Activated CD8-positive, alpha-beta memory T cell treated with anti-CD3 and anti-CD28 coated beads, Interleukin-2, amount 10 ng/mL, durations not matched to agents 7 days and 5 days (primary cell): ENCODE measurements around the gene NOL3. TPM values are rescaled to one million over a fixed set of nuclear protein-coding genes. Genes with fewer than 3 reads are reported as not detected.

Experiments used
- ATAC-seq: fragments of 150-1000 bp; cut with Tn5 transposase; one replicate; pipeline ENCODE4 v1.10.0; 2021; ENCODE audit warnings: moderate library complexity
- CTCF ChIA-PET: fragments of 350-600 bp; sonication (Branson Sonifier 250); formaldehyde crosslinking; loops from one replicate; lab custom pipeline; 2021; ENCODE audit warnings: antibody characterized with exemption; lab: Charles Lee
- DNase-seq: peaks from one replicate; pipeline ENCODE4 v3.0.0-alpha.2; 2020
- H3K27ac Mint-ChIP-seq: one replicate; pipeline ENCODE4 v1.8.0; 2021; ENCODE audit warnings: mild to moderate bottlenecking, mixed read lengths
- H3K27me3 Mint-ChIP-seq: one replicate; pipeline ENCODE4 v1.8.0; 2021; ENCODE audit warnings: mixed read lengths
- H3K36me3 Mint-ChIP-seq: one replicate; pipeline ENCODE4 v1.8.0; 2021; ENCODE audit warnings: mild to moderate bottlenecking, mixed read lengths
- H3K4me1 Mint-ChIP-seq: one replicate; pipeline ENCODE4 v1.8.0; 2021; ENCODE audit warnings: mixed read lengths
- H3K4me3 Mint-ChIP-seq: one replicate; pipeline ENCODE4 v1.8.0; 2021; ENCODE audit warnings: mild to moderate bottlenecking, moderate library complexity, mixed read lengths
- H3K9me3 Mint-ChIP-seq: one replicate; pipeline ENCODE4 v1.8.0; 2022; ENCODE audit warnings: low read depth, mixed read lengths
- total RNA-seq, 2 experiments: library from RNA; stranded (reverse); gene quantifications; one replicate each; pipeline ENCODE4 v1.2.3, GENCODE V29; 2021

Gene NOL3
- total RNA-seq, 2 experiments from 2014 or later, result 3.3 to 10.3 TPM

DNA sequence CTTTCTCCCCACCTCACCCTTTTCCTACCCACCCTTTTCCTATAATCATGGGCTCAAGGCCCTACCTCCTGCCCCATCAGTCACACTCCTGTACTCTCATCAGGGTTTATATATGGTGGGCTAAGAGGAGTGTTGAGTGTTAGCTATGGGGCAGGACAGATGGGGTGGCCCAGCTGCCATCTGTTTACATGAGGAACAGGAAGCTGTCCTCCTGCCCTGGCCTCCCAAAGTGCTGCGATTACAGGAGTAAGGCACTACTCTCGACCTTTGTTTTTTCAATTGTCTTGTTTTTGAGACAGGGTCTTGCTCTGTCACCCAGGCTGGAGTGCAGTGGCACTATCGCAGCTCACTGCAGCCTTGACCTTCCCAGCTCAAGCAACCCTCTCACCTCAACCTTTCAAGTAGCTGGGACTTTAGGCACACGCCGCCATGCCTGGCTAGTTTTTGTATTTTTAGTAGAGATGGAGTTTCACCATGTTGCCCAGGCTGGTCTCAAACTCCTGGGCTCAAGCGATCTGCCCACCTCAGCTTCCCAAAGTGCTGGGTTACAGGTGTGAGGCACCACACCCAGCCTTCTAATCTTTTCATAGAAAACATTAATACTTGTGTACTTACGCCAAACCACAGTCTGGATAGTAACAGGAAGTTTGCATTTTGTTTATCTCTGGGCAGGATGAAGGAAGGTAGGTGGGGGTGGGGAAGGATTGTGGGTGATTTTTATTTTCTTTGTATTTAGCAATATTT lies 12.3 kb upstream of the NOL3 start:
- no peak for DNase-seq
- H3K27ac Mint-ChIP-seq, result peak overlapping the region; percentile 97
- ATAC-seq, result no peak
- CTCF ChIA-PET, result interaction anchor here (1.0 to 17.0 kb wide), 20 partner anchors 7 to 214 kb away, joined by 3 to 395 read pairs (median 8); partner anchors contain the start of genes B3GNT9, CES3, MATCAP1 and NOL3
- peaks cover 4% of the 10 kb centered on the region for H3K27me3 Mint-ChIP-seq
- no peaks in the 10 kb centered on the region for H3K9me3 Mint-ChIP-seq
- H3K4me1 Mint-ChIP-seq, result peaks cover 60% of the 10 kb centered on the region
- peak overlapping the region; percentile 92 for H3K4me3 Mint-ChIP-seq
- H3K36me3 Mint-ChIP-seq, result peaks cover 13% of the 10 kb centered on the region

DNA sequence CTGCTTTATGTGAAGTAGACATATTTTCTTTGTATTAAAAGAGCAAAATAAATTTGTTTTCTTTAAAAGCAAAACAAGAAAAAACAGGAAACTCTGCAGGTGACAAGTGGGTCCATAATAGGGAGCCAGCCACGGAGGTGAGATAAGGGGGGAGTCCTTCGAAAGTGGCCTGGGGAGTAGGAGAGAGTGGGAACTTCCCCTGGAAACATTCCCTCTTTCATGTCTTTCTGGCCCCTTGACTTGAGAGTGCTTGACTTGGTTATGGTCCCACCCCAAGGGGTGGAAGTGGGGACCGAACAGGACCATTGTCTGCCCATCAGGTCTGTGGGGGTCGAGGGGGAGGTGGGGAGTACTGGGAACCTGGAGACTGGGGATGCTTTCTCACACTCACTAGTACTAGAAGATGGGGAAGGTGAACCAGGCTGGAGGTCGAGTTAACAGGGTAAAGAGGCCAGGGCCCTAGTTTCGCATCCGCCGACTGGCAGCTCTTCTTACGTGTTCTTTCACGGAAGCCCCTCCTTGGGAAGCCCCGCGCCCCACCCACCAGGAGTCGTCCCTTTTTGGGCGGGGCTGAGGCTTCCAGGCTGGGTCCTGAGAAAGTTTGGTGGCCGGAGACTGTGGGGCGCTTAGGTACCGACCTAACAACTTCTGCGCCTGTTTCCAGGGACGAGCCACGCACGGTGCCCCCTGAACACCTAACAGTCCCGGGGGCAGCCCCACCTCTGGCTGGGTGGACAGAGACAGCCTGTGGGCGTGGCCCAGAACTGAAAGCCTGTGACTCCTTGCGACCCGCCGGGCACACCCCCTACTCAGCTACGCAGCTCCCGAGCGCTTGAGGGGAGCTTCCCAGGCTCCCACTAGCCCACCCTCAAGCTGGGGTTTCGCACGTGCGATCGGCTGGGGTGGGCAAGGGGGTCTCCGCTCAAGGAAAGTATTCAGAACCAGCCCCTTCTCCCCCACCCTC lies 11.4 kb upstream of the NOL3 start:
- H3K9me3 Mint-ChIP-seq, result no peaks in the 10 kb centered on the region
- ATAC-seq (peak; percentile 50), DNase-seq (peak; percentile 93)
- peaks cover 8% of the 10 kb centered on the region for H3K27me3 Mint-ChIP-seq
- peak overlapping the region; percentile 92 for H3K4me3 Mint-ChIP-seq
- CTCF ChIA-PET, result interaction anchor here (0.9 to 17.0 kb wide), 21 partner anchors 8 to 215 kb away, joined by 3 to 395 read pairs (median 5); partner anchors contain the start of genes B3GNT9, CES3, MATCAP1 and NOL3
- H3K27ac Mint-ChIP-seq, result peak overlapping the region; percentile 97
- H3K36me3 Mint-ChIP-seq, result peaks cover 9% of the 10 kb centered on the region
- H3K4me1 Mint-ChIP-seq, result peaks cover 60% of the 10 kb centered on the region

DNA sequence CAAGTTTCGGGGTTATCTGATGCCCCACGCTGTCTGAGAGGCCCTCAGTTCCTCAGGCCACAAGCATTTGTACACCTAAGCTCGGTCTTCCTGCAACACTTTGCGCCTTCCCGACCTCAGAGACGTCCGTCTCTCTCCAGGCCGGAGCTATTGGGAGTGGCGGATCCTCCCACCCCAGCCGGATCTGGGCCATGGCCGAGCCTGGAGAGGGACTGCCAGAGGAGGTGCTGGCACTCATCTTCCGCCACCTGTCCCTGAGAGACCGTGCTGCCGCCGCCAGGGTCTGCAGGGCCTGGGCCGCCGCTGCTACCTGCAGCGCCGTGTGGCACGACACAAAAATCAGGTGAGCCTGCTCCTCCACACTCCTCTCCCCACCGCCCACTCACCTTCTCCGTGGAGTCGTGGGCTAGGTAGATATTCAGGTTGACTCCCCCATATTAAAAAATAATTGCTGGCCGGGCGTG lies 8.7 kb upstream of the NOL3 start:
- Mint-ChIP-seq H3K27ac (no peak overlapping the region), H3K4me1 (peaks cover 60% of the 10 kb centered on the region)

DNA sequence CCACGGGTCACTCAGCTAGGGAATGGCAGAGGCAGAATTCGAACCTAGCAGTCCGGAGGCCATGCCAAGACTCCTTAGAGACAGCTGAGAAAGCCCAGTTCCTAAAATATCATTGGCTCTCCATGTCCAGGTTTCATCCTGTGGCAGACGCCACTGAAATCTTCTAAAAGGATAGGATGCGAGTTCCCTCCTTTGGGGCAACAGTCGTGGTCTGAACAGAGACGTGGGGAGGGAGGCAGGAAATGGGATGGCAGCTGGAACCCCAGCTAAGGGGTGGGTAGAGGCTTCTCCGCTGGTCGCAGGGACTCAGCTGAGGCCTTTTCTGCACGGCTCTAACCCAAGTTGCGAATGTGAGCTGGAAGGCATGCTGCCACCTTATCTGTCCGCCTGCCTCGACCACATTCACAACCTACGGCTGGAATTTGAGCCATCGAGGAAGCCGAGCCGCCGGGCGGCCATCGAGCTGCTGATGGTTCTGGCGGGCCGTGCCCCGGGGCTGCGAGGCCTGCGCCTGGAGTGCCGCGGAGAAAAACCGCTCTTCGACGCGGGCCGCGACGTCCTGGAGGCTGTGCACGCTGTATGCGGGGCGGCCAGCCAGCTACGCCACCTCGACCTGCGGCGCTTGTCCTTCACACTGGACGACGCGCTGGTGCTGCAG lies 7.7 kb upstream of the NOL3 start:
- Mint-ChIP-seq H3K4me3 (no peak overlapping the region), H3K4me1 (peaks cover 53% of the 10 kb centered on the region), H3K27ac (no peak overlapping the region), H3K27me3 (peaks cover 34% of the 10 kb centered on the region), H3K9me3 (no peaks in the 10 kb centered on the region), H3K36me3 (peaks cover 7% of the 10 kb centered on the region)
- no peak for DNase-seq
- CTCF ChIA-PET, result interaction anchor here (0.9 to 17.0 kb wide), 14 partner anchors 7 to 219 kb away, joined by 3 to 395 read pairs (median 4); partner anchors contain the start of genes CES3, FHOD1, MATCAP1 and NOL3
- ATAC-seq, result no peak

More for the DNA sequence above, 8.7 kb upstream of the NOL3 start:
- Mint-ChIP-seq H3K27me3 (peaks cover 26% of the 10 kb centered on the region), H3K4me3 (no peak overlapping the region), H3K36me3 (peaks cover 8% of the 10 kb centered on the region), H3K9me3 (no peaks in the 10 kb centered on the region)
- ATAC-seq (no peak), DNase-seq (no peak)
- CTCF ChIA-PET, result interaction anchor here (1.2 to 17.0 kb wide), 12 partner anchors 8 to 386 kb away, joined by 3 to 395 read pairs (median 6); partner anchors contain the start of genes FHOD1, MATCAP1, NOL3 and RRAD

DNA sequence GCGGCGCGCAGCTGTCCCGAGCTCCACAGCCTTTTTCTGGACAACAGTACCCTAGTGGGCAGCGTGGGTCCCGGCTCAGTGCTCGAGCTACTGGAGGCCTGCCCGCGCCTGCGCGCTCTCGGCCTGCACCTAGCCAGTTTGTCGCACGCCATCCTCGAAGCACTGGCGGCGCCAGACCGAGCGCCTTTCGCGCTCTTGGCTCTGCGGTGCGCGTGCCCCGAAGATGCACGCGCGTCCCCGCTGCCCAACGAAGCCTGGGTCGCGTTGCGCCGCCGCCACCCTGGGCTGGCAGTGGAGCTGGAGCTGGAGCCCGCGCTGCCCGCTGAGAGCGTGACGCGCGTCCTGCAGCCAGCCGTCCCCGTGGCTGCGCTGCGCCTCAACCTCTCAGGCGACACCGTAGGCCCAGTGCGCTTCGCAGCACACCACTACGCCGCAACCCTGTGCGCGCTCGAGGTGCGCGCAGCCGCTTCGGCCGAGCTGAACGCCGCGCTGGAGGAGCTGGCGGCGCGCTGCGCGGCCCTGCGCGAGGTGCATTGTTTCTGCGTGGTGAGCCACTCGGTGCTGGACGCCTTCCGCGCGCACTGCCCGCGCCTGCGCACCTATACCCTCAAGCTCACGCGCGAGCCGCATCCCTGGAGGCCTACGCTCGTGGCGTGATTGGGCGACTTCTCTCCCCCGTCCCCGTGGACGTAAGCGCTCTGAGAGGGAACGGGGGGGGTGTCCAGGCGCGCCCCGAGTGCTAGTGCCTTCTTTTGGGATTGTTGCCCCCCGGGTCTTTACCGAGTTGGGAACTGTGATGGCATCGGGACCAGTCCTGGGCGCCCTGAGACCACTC lies 7.0 kb upstream of the NOL3 start:
- ATAC-seq (no peak), DNase-seq (peak; percentile 65)
- H3K27me3 Mint-ChIP-seq, result peaks cover 42% of the 10 kb centered on the region
- peaks cover 7% of the 10 kb centered on the region for H3K36me3 Mint-ChIP-seq
- peaks cover 47% of the 10 kb centered on the region for H3K4me1 Mint-ChIP-seq
- H3K27ac Mint-ChIP-seq, result no peak overlapping the region
- H3K4me3 Mint-ChIP-seq, result peak overlapping the region; percentile 49
- CTCF ChIA-PET, result interaction anchor here (0.9 to 17.0 kb wide), 12 partner anchors 8 to 220 kb away, joined by 3 to 395 read pairs (median 4); partner anchors contain the start of genes CES3 and MATCAP1
- no peaks in the 10 kb centered on the region for H3K9me3 Mint-ChIP-seq

DNA sequence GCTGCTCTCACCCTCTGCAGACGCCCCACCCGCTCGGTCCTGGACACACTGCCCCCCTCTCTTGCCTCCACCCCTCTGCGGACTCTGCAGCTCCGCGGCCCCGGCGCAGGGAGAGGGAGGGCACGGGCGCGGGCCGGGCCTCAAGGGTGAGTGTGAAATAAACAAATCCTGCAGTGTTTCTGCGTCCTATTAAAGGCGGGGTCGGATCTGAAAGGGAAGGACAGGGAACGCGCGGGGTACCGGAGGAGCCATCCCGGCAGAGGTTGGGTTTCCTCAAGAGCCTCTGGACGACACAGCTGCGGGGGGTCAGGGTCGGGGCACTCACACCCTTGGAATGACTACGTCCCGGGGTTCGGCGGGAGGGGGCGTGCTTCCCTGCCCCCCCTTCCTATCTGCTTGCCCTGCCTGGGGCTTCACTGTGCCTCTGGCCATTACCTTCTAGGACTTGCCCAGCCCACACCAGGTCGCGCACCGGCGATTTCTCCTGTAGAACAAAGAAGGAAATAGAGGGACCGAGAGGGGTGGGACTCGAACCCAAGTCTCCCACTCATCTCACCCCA lies 6.3 kb upstream of the NOL3 start:
- DNase-seq (no peak), ATAC-seq (no peak)
- H3K4me1 Mint-ChIP-seq, result peaks cover 42% of the 10 kb centered on the region
- peaks cover 7% of the 10 kb centered on the region for H3K36me3 Mint-ChIP-seq
- H3K27ac Mint-ChIP-seq, result no peak overlapping the region
- H3K4me3 Mint-ChIP-seq, result peak overlapping the region; percentile 49
- no peaks in the 10 kb centered on the region for H3K9me3 Mint-ChIP-seq
- peaks cover 49% of the 10 kb centered on the region for H3K27me3 Mint-ChIP-seq
- CTCF ChIA-PET, result interaction anchor here (1.0 to 17.0 kb wide), 8 partner anchors 9 to 220 kb away, joined by 3 to 395 read pairs (median 4); partner anchors contain the start of gene MATCAP1

DNA sequence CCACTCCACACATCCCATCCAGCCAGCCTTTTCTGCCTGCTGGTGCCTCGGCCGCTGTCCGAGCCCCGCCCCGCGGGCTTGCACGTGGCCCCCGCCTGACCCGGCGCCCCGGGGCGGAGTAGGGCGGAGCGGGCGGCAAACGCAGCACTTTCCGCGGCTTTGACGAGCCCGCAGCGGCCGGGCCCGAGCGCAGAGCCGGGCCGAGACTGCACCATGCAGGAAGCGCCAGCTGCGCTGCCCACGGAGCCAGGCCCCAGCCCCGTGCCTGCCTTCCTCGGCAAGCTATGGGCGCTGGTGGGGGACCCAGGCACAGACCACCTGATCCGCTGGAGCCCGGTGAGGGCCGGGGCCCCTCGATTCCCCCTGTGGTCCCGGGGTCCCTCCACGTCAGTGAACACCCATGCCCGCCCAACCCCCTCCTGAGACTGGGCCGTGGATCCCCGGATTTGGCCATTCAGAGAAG lies 5.7 kb upstream of the NOL3 start, which contains the start of gene HSF4:
Gene HSF4 (plus strand): TSS at position 147 of the 463 bp plus-strand sequence. CDS start 67 bp downstream, at position 214.
- no peak for DNase-seq
- peak within 1 kb of the TSS; percentile 49 for H3K4me3 Mint-ChIP-seq
- H3K27ac Mint-ChIP-seq, result no peak within 1 kb of the TSS
- peaks cover 7% of the 10 kb centered on the region for H3K36me3 Mint-ChIP-seq
- CTCF ChIA-PET, result interaction anchor here (1.2 to 17.0 kb wide), 6 partner anchors 9 to 211 kb away, joined by 3 to 395 read pairs (median 40); partner anchors contain the start of gene MATCAP1
- H3K4me1 Mint-ChIP-seq, result peaks cover 44% of the 10 kb centered on the region
- H3K9me3 Mint-ChIP-seq, result no peaks in the 10 kb centered on the region
- H3K27me3 Mint-ChIP-seq, result peaks cover 53% of the 10 kb centered on the region
- no peak for ATAC-seq

DNA sequence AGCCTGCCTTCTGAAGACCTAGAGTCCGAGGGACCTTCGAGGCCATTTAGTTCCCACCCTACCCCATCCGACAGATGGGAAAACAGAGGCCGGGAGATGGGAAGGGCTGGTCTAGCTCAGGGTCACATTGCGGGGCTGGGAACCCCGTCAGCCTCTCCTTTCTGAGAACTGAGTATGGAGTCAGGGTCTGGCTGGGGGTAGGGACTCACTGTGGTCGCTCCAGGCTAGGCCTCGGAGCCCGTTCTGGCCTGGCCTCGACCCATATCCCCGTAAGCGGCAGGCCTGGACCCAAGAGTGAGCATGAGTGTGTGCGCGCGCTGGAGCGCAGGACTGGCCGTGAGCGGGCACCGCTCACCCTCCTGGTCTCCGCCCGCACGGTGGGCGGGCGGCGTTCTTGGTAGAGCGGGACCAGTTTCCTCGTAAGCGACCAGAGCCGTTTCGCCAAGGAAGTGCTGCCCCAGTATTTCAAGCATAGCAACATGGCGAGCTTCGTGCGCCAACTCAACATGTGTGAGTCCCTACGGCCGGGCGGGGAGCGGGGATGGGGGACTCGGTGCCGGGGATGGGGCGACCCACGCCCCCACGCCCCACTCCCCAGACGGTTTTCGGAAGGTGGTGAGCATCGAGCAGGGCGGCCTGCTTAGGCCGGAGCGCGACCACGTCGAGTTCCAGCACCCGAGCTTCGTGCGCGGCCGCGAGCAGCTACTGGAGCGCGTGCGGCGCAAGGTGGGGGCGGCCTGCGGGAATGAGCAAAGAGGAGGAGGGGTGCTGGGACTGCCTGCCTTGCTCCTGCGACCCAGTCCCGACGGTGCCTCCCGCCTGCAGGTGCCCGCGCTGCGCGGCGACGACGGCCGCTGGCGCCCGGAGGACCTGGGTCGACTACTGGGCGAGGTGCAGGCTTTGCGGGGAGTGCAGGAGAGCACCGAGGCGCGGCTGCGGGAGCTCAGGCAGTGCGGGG lies 4.9 kb upstream of the NOL3 start:
- no peak overlapping the region for H3K27ac Mint-ChIP-seq
- CTCF ChIA-PET, result interaction anchor here (0.6 to 17.0 kb wide), 7 partner anchors 10 to 211 kb away, joined by 3 to 395 read pairs (median 5); partner anchors contain the start of gene MATCAP1
- no peak for DNase-seq
- peaks cover 58% of the 10 kb centered on the region for H3K27me3 Mint-ChIP-seq
- peaks cover 48% of the 10 kb centered on the region for H3K4me1 Mint-ChIP-seq
- ATAC-seq, result no peak
- H3K4me3 Mint-ChIP-seq, result no peak overlapping the region
- H3K9me3 Mint-ChIP-seq, result no peaks in the 10 kb centered on the region
- peaks cover 7% of the 10 kb centered on the region for H3K36me3 Mint-ChIP-seq

DNA sequence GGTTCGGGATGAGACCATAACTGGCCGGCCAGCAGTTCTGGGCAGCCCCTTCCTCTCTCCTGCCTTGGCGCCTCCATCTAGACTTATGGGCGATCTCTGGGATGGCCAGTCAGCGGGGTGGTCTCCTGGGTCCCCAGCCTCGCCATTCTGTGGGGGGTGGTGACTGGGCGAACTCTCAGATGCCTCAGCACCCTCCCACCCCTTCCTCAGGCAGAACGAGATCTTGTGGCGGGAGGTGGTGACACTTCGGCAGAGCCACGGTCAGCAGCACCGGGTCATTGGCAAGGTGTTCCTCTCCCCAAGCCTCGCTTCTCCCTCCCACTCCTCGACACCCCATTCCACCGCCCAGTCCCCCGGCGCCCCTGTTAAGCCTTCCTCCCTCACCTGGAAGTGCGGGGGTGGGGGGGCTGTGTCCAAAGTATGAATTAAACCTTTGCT lies 4.2 kb upstream of the NOL3 start:
- Mint-ChIP-seq H3K4me3 (no peak overlapping the region), H3K9me3 (no peaks in the 10 kb centered on the region), H3K4me1 (peaks cover 50% of the 10 kb centered on the region), H3K36me3 (peaks cover 7% of the 10 kb centered on the region), H3K27ac (no peak overlapping the region), H3K27me3 (peaks cover 63% of the 10 kb centered on the region)
- ATAC-seq (no peak), DNase-seq (no peak)
- CTCF ChIA-PET, result interaction anchor here (10.5 to 17.0 kb wide), 2 partner anchors 10 to 151 kb away, joined by 88 to 395 read pairs; no protein-coding TSS in a partner anchor

DNA sequence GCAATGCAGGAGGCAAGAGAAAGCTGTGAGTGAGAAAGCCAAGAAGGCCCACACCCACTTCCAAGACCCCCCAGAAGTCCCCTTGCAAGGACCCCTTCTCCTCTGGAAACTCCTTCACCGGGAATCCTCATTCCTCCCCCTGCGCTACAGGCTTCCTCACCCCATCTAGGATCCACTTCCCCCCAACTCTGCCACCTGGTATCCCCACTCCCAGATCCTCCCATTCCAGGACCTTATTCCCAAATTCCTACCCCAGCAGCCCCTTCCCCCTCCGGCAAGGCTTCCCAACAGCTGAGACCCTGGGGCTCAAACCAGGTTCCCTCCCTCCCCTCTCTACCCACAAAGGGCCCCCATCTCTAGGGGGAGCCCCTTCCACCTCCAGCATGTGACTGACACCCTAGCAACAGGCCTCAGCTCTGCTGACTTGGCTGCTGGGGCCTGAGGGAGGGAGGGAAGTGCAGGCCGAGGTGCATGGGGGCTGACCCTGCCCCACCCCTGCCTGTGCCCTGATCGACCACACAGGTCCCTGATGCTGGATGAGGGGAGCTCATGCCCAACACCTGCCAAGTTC lies 3.7 kb upstream of the NOL3 start:
- no peaks in the 10 kb centered on the region for H3K9me3 Mint-ChIP-seq
- ATAC-seq (no peak), DNase-seq (no peak)
- peaks cover 69% of the 10 kb centered on the region for H3K27me3 Mint-ChIP-seq
- CTCF ChIA-PET, result interaction anchor here (1.9 to 17.0 kb wide), 3 partner anchors 9 to 152 kb away, joined by 6 to 395 read pairs (median 88); no protein-coding TSS in a partner anchor
- no peak overlapping the region for H3K4me3 Mint-ChIP-seq
- H3K36me3 Mint-ChIP-seq, result peaks cover 5% of the 10 kb centered on the region
- no peak overlapping the region for H3K27ac Mint-ChIP-seq
- H3K4me1 Mint-ChIP-seq, result peaks cover 48% of the 10 kb centered on the region
